Liver (tissue), 9 donors: ENCODE measurements around the gene WFS1. TPM values are rescaled to one million over a fixed set of nuclear protein-coding genes. Genes with fewer than 3 reads are reported as not detected.

Source experiments
- DNase-seq: peaks from one replicate; pipeline ENCODE4 v3.0.0-alpha.2; 2017; ENCODE audit warnings: low spot score
- H3K27ac ChIP-seq, 2 donors: one replicate each; pipeline ENCODE4 v1.7.0; 2013; ENCODE audit warnings: inconsistent platforms in 2 of 2, low read length in 2 of 2, control low read depth in 1 of 2, low read depth in 1 of 2, mild to moderate bottlenecking in 1 of 2
- H3K27me3 ChIP-seq, 4 donors: one replicate each; pipeline versions ENCODE4 v1.6.1 to v1.7.0; 2013; ENCODE audit warnings: low read length in 3 of 4, inconsistent platforms in 1 of 4, mild to moderate bottlenecking in 1 of 4, moderate library complexity in 1 of 4; ENCODE audit not compliant: control insufficient read depth in 4 of 4, insufficient read depth in 4 of 4
- H3K36me3 ChIP-seq, 4 donors: one replicate each; pipeline versions ENCODE4 v1.6.1 to v1.7.0; 2013; ENCODE audit warnings: low read length in 3 of 4, mild to moderate bottlenecking in 3 of 4, low read depth in 1 of 4, moderate library complexity in 1 of 4; ENCODE audit not compliant: control insufficient read depth in 4 of 4, insufficient read depth in 3 of 4
- H3K4me1 ChIP-seq, 4 donors: one replicate each; pipeline versions ENCODE4 v1.6.1 to v1.7.0; 2013; ENCODE audit warnings: low read length in 3 of 4, mild to moderate bottlenecking in 3 of 4, moderate library complexity in 1 of 4; ENCODE audit not compliant: control insufficient read depth in 4 of 4, insufficient read depth in 4 of 4
- H3K4me3 ChIP-seq, 3 donors: one replicate each; pipeline versions ENCODE4 v1.6.1 to v1.7.0; 2013; ENCODE audit warnings: low read length in 3 of 3, control low read depth in 1 of 3, low read depth in 1 of 3, mild to moderate bottlenecking in 1 of 3
- H3K9ac ChIP-seq, 2 donors: one replicate each; pipeline ENCODE4 v1.7.0; 2013; ENCODE audit warnings: low read length in 2 of 2, mild to moderate bottlenecking in 2 of 2, moderate library complexity in 2 of 2, control low read depth in 1 of 2, low read depth in 1 of 2
- H3K9me3 ChIP-seq, 4 donors: one replicate each; pipeline versions ENCODE4 v1.6.1 to v1.7.0; 2013; ENCODE audit warnings: low read length in 3 of 4; ENCODE audit not compliant: control insufficient read depth in 4 of 4
- EGR1 ChIP-seq, 2 donors: IDR thresholded peaks; 2 replicates each; pipeline ENCODE4 v1.6.1; 2016 to 2018; ENCODE audit warnings: antibody characterized with exemption in 2 of 2, low read depth in 2 of 2
- GABPA ChIP-seq, 2 donors: IDR thresholded peaks in 1 of 2; conservative IDR thresholded peaks in 1 of 2; 2 replicates each; pipeline ENCODE4 v1.6.1; 2016; ENCODE audit warnings: antibody characterized with exemption in 2 of 2, mild to moderate bottlenecking in 1 of 2, moderate library complexity in 1 of 2
- HNF4A ChIP-seq, 2 donors: conservative IDR thresholded peaks; 2 replicates each; pipeline ENCODE4 v1.6.1; 2016; ENCODE audit warnings: antibody characterized with exemption in 2 of 2, mild to moderate bottlenecking in 2 of 2
- JUND ChIP-seq, 2 donors: IDR thresholded peaks; 2 replicates each; pipeline ENCODE4 v1.6.1; 2016; ENCODE audit warnings: antibody characterized with exemption in 2 of 2
- MAX ChIP-seq: IDR thresholded peaks from 2 replicates; pipeline ENCODE4 v1.6.1; 2016; ENCODE audit warnings: antibody characterized with exemption
- NR2F2 ChIP-seq: IDR thresholded peaks from 2 replicates; pipeline ENCODE4 v1.6.1; 2016; ENCODE audit warnings: antibody characterized with exemption
- RAD21 ChIP-seq, 2 donors: IDR thresholded peaks; 2 replicates each; pipeline ENCODE4 v1.6.1; 2016; ENCODE audit warnings: antibody characterized with exemption in 2 of 2, mild to moderate bottlenecking in 2 of 2
- RXRA ChIP-seq, 2 donors: IDR thresholded peaks; 2 replicates each; pipeline ENCODE4 v1.6.1; 2017 to 2018; ENCODE audit warnings: antibody characterized with exemption in 2 of 2, mild to moderate bottlenecking in 1 of 2
- SP1 ChIP-seq: IDR thresholded peaks from 2 replicates; pipeline ENCODE4 v1.6.1; 2018; ENCODE audit warnings: antibody characterized with exemption, mild to moderate bottlenecking
- TAF1 ChIP-seq: conservative IDR thresholded peaks from 2 replicates; pipeline ENCODE4 v1.6.1; 2016; ENCODE audit warnings: antibody characterized with exemption, mild to moderate bottlenecking
- WGBS: extraction: QIAGEN DNeasy Blood & Tissue Kit; methylation state at CpG from one replicate; pipeline ENCODE4 v1.1.7; 2013; 5-methylcytosine and 5-hydroxymethylcytosine counted together
- polyA plus RNA-seq, 2 donors: library from polyadenylated mRNA; stranded (reverse) in 1 of 2; unstranded in 1 of 2; fragments of 200-250 nt in 1 of 2; fragments of >200 nt in 1 of 2; fragmentation: Nextera tagmentation in 1 of 2; extraction: Ambion mirVana in 1 of 2; gene quantifications; one replicate each; pipeline versions ENCODE4 v1.2.1 to v1.2.3, GENCODE V29; 2013 to 2015
- total RNA-seq, 2 donors: library from RNA; depleted of rRNA; stranded (reverse); fragments of >200 nt; gene quantifications; one replicate each; pipeline ENCODE4 v1.2.3, GENCODE V29; 2014
- TF ChIP-seq, protein P1 (sequence below): fragments of 150-350 bp; IDR thresholded peaks from 2 replicates; pipeline ENCODE4 v1.5.1; 2017; ENCODE audit warnings: improper control_type of control experiment, low read depth, low read length; ENCODE audit not compliant: missing input control
- donor health status: healthy.
- donor health status: healthy.
- donor health status: healthy.
- donor health status: healthy.
- donor health status: healthy.

Gene WFS1
- total and polyA plus RNA-seq, 4 donors: 6.0 to 23.9 (median 13.0) TPM

GRCh38 chr4:6232836-6233785 lies 36.5 kb upstream of the WFS1 start:
- no peaks in the 10 kb centered on the region for H3K4me1 ChIP-seq
- no peak overlapping the region for H3K27ac ChIP-seq
- H3K9ac ChIP-seq: no peak overlapping the region
- no peak for DNase-seq
- H3K9me3 ChIP-seq: peaks cover 0 to 3% (median 0%) of the 10 kb centered on the region in 4 donors
- no peaks in the 10 kb centered on the region for H3K36me3 ChIP-seq
- H3K27me3 ChIP-seq: peaks cover 0 to 3% (median under 1%) of the 10 kb centered on the region in 4 donors
- 85% methylated on average over 30 of the region's 30 CpGs for WGBS
- H3K4me3 ChIP-seq: no peak overlapping the region
- TF ChIP-seq SP1 (no peak), EGR1 (IDR thresholded peaks at IDR 0.05; ENCODE audit: low read depth in 2 of 2) (no peak)

DNA sequence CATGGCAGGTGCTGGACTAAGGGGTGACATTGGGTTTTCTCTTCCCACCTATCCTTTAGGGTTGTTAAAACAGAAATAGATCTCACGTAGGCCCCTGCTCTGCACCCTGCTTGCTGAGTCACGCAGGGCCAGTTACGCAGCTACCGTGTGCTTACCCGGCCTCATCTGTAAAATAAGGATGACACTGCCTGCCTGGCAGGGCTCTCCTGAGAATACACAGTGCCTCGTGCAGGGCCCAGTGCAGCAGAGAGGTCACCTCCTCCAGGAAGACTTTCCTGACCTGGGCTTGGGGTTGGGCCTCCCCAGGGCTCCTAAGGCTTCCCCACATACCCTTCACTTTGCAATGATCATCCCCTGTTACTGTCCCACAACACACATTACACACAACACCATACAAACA lies 35.7 kb upstream of the WFS1 start:
- TF ChIP-seq MAX (no peak), JUND (IDR thresholded peaks at IDR 0.05) (no peak)
- H3K27ac ChIP-seq: no peak overlapping the region
- H3K9me3 ChIP-seq: peaks cover 0 to 3% (median 0%) of the 10 kb centered on the region in 4 donors
- DNase-seq: no peak
- 85% methylated on average over 6 of the region's 6 CpGs for WGBS
- H3K9ac ChIP-seq: no peak overlapping the region
- H3K4me1 ChIP-seq: no peaks in the 10 kb centered on the region
- H3K36me3 ChIP-seq: no peaks in the 10 kb centered on the region
- no peak overlapping the region for H3K4me3 ChIP-seq
- peaks cover 0 to 3% (median under 1%) of the 10 kb centered on the region in 4 donors for H3K27me3 ChIP-seq

DNA sequence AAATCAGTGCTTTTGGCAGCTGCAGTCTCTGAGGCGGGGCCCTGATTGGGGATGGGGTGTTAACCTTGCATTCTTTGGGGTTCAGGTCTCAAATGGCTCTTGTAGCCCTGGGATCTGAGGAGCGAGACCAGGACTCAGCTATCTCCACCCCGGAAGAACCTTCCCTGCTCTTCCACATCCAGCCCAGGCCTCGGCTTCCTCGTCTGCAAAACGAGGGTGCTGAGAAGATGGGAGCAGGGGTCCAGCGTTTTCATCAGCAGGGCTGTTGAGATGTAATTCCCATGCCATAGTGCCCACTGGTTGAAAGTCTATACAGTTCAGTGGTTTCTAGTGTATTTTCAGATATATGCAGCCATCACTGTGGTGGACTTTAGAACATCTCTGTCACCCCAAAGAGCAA lies 34.6 kb upstream of the WFS1 start:
- 73% methylated on average over 7 of the region's 7 CpGs for WGBS
- H3K36me3 ChIP-seq: no peaks in the 10 kb centered on the region
- no peak overlapping the region for H3K9ac ChIP-seq
- H3K27ac ChIP-seq: no peak overlapping the region
- H3K9me3 ChIP-seq: peaks cover 0 to 3% (median 0%) of the 10 kb centered on the region in 4 donors
- H3K4me3 ChIP-seq: no peak overlapping the region
- TF ChIP-seq RXRA (IDR thresholded peaks at IDR 0.05) (no peak), SP1 (no peak), GABPA (IDR thresholded peaks at IDR 0.05 in 1 of 2, conservative IDR thresholded peaks at IDR 0.05 in 1 of 2) (no peak), RAD21 (IDR thresholded peaks at IDR 0.05) (no peak), TAF1 (no peak), EGR1 (IDR thresholded peaks at IDR 0.05; ENCODE audit: low read depth in 2 of 2) (no peak), JUND (IDR thresholded peaks at IDR 0.05) (no peak), HNF4A (conservative IDR thresholded peaks at IDR 0.05) (no peak), NR2F2 (no peak)
- TF ChIP-seq, protein P1, sequence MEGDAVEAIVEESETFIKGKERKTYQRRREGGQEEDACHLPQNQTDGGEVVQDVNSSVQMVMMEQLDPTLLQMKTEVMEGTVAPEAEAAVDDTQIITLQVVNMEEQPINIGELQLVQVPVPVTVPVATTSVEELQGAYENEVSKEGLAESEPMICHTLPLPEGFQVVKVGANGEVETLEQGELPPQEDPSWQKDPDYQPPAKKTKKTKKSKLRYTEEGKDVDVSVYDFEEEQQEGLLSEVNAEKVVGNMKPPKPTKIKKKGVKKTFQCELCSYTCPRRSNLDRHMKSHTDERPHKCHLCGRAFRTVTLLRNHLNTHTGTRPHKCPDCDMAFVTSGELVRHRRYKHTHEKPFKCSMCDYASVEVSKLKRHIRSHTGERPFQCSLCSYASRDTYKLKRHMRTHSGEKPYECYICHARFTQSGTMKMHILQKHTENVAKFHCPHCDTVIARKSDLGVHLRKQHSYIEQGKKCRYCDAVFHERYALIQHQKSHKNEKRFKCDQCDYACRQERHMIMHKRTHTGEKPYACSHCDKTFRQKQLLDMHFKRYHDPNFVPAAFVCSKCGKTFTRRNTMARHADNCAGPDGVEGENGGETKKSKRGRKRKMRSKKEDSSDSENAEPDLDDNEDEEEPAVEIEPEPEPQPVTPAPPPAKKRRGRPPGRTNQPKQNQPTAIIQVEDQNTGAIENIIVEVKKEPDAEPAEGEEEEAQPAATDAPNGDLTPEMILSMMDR: no peak
- DNase-seq: no peak
- H3K27me3 ChIP-seq: peaks cover 0 to 3% (median under 1%) of the 10 kb centered on the region in 4 donors
- no peaks in the 10 kb centered on the region for H3K4me1 ChIP-seq
